Neuronal stem cell (in vitro differentiated cells): Measurements from ENCODE around the gene PRR14L. TPM values are rescaled to one million over a fixed set of nuclear protein-coding genes. Genes with fewer than 3 reads are reported as not detected.
A peak's percentile ranks its signal among the peaks of the same experiment; 100 is the strongest.
"Not testable (repeated sequence)": the region's sequence is repeated elsewhere in the genome, so short reads cannot be mapped to it uniquely, and the experiment has no call there.

Experiments
- DNase-seq: peaks from one replicate; pipeline ENCODE4 v3.0.0-alpha.2; 2013; ENCODE audit warnings: low spot score
- H2AFZ ChIP-seq: one replicate; pipeline ENCODE4 v1.6.1; 2013; ENCODE audit warnings: mild to moderate bottlenecking, low read length, inconsistent platforms
- H2AK5ac ChIP-seq: 2 replicates; pipeline ENCODE4 v1.6.1; 2013; ENCODE audit warnings: low read depth, mild to moderate bottlenecking, inconsistent platforms, low read length, moderate library complexity, mixed read lengths
- H2BK120ac ChIP-seq: 2 replicates; pipeline ENCODE4 v1.6.1; 2013; ENCODE audit warnings: low read depth, mild to moderate bottlenecking, inconsistent platforms, low read length, moderate library complexity, mixed read lengths
- H2BK12ac ChIP-seq: one replicate; pipeline ENCODE4 v1.6.1; 2013; ENCODE audit warnings: low read length, inconsistent platforms
- H2BK15ac ChIP-seq: 2 replicates; pipeline ENCODE4 v1.6.1; 2013; ENCODE audit warnings: mild to moderate bottlenecking, low read length, inconsistent platforms, mixed read lengths
- H2BK5ac ChIP-seq: one replicate; pipeline ENCODE4 v1.6.1; 2013; ENCODE audit warnings: inconsistent platforms, mild to moderate bottlenecking, low read length, moderate library complexity
- H3K14ac ChIP-seq: one replicate; pipeline ENCODE4 v1.6.1; 2013; ENCODE audit warnings: low read length, inconsistent platforms
- H3K18ac ChIP-seq: 2 replicates; pipeline ENCODE4 v1.6.1; 2013; ENCODE audit warnings: low read length, inconsistent platforms
- H3K23ac ChIP-seq: 2 replicates; pipeline ENCODE4 v1.6.1; 2013; ENCODE audit warnings: low read depth, mild to moderate bottlenecking, mixed read lengths, low read length, inconsistent platforms; ENCODE audit not compliant: poor library complexity
- H3K27ac ChIP-seq: replicated peaks from 3 replicates; pipeline ENCODE4 v1.5.1; 2013; ENCODE audit warnings: low read length, inconsistent platforms
- H3K27me3 ChIP-seq, 3 experiments: 2 replicates each; pipeline ENCODE4 v1.6.1; 2013; ENCODE audit warnings: low read length in 3 of 3, mild to moderate bottlenecking in 2 of 3, inconsistent platforms in 1 of 3, low read depth in 1 of 3, mixed read lengths in 1 of 3, moderate library complexity in 1 of 3; ENCODE audit not compliant: control insufficient read depth in 3 of 3, insufficient read depth in 3 of 3
- H3K36me3 ChIP-seq, 2 donors: replicated peaks in 1 of 2; 2 replicates each; pipeline ENCODE4 v1.6.1; 2013; ENCODE audit warnings: low read length in 2 of 2; ENCODE audit not compliant: control insufficient read depth in 2 of 2, insufficient read depth in 2 of 2
- H3K4ac ChIP-seq: 2 replicates; pipeline ENCODE4 v1.6.1; 2013; ENCODE audit warnings: inconsistent platforms, mild to moderate bottlenecking, low read length, moderate library complexity
- H3K4me1 ChIP-seq, 2 donors: 1 replicate in 1 of 2; 2 replicates in 1 of 2; pipeline ENCODE4 v1.6.1; 2013; ENCODE audit warnings: low read length in 2 of 2, low read depth in 1 of 2; ENCODE audit not compliant: control insufficient read depth in 2 of 2, insufficient read depth in 1 of 2
- H3K4me2 ChIP-seq: one replicate; pipeline ENCODE4 v1.6.1; 2013; ENCODE audit warnings: mild to moderate bottlenecking, low read length, inconsistent platforms; ENCODE audit not compliant: insufficient read depth, poor library complexity, severe bottlenecking
- H3K4me3 ChIP-seq, 2 donors: 2 replicates each; pipeline ENCODE4 v1.5.1; 2013; ENCODE audit warnings: low read length in 2 of 2, mild to moderate bottlenecking in 2 of 2, inconsistent platforms in 1 of 2, moderate library complexity in 1 of 2
- H3K79me1 ChIP-seq: one replicate; pipeline ENCODE4 v1.6.1; 2013; ENCODE audit warnings: low read depth, mild to moderate bottlenecking, inconsistent platforms, low read length, moderate library complexity
- H3K9ac ChIP-seq: one replicate; pipeline ENCODE4 v1.6.1; 2013; ENCODE audit warnings: mild to moderate bottlenecking, low read depth, low read length, inconsistent platforms; ENCODE audit not compliant: poor library complexity
- H3K9me3 ChIP-seq, 2 donors: replicated peaks in 1 of 2; 2 replicates each; pipeline versions ENCODE3 to v1.6.1; 2013; ENCODE audit warnings: low read length in 2 of 2, mild to moderate bottlenecking in 2 of 2, inconsistent platforms in 1 of 2, low read depth in 1 of 2, mixed read lengths in 1 of 2, moderate library complexity in 1 of 2; ENCODE audit not compliant: control insufficient read depth in 2 of 2, insufficient read depth in 1 of 2
- H4K8ac ChIP-seq: one replicate; pipeline ENCODE4 v1.6.1; 2013; ENCODE audit warnings: low read depth, mild to moderate bottlenecking, inconsistent platforms, low read length, moderate library complexity
- H4K91ac ChIP-seq: one replicate; pipeline ENCODE4 v1.6.1; 2013; ENCODE audit warnings: low read length, low read depth, mild to moderate bottlenecking, inconsistent platforms; ENCODE audit not compliant: poor library complexity
- WGBS, 2 donors: extraction: QIAGEN DNeasy Blood & Tissue Kit; methylation state at CpG; one replicate each; pipeline ENCODE4 v1.1.7; 2013; ENCODE audit warnings: missing lambda C conversion rate in 2 of 2, mixed read lengths in 1 of 2; ENCODE audit not compliant: insufficient read length in 2 of 2, insufficient replicate concordance in 1 of 2; ENCODE audit errors: extremely low coverage in 2 of 2; 5-methylcytosine and 5-hydroxymethylcytosine counted together
- polyA plus RNA-seq, 2 experiments: library from polyadenylated mRNA; stranded (reverse); fragments of 200-250 nt; gene quantifications; one replicate each; pipeline ENCODE4 v1.2.3, GENCODE V29; 2013

PRR14L gene
- 18.9 TPM for polyA plus RNA-seq (2013, experiment 1 of 2)
- polyA plus RNA-seq (2013, experiment 2 of 2): 20.6 TPM

GRCh38 chr22:31749636-31750364 is at the start of gene PRR14L:
Gene PRR14L (minus strand): TSS chr22:31750132. CDS start chr22:31738860, 11,272 bp downstream.
- Histone ChIP-seq H3K79me1 (no peaks in the 10 kb centered on the region), H3K9ac (peak within 1 kb of the TSS; percentile 90), H3K9me3 (no peaks in the 10 kb centered on the region), H2AFZ (peak within 1 kb of the TSS; percentile 91), H2BK15ac (peak within 1 kb of the TSS; percentile 38), H2AK5ac (no peak within 1 kb of the TSS), H2BK120ac (no peak within 1 kb of the TSS), H3K4me3 (peak within 1 kb of the TSS; percentile 82 to 96), H3K23ac (peak within 1 kb of the TSS; percentile 70), H4K91ac (no peak within 1 kb of the TSS), H3K36me3 (peaks cover 0 to 20% of the 10 kb centered on the region in 2 donors), H4K8ac (no peak within 1 kb of the TSS), H3K4me1 (peaks cover 9 to 21% of the 10 kb centered on the region in 2 donors), H3K18ac (peak within 1 kb of the TSS; percentile 86), H2BK5ac (peak within 1 kb of the TSS; percentile 1), H3K4me2 (peak within 1 kb of the TSS; percentile 55), H3K4ac (no peak within 1 kb of the TSS), H3K27me3 (no peaks in the 10 kb centered on the region), H3K27ac (peak within 1 kb of the TSS; percentile 94), H2BK12ac (no peak within 1 kb of the TSS), H3K14ac (no peak within 1 kb of the TSS)
- WGBS, 2 donors: no CpG with 5 or more reads among the region's 62 CpGs
- DNase-seq: peak; percentile 97

- no CpG with 5 or more reads among the region's 8 CpGs for WGBS, 2 donors
- not testable (repeated sequence) for H3K14ac ChIP-seq, H3K27ac ChIP-seq
These were observed 49.4 kb upstream of the PRR14L start for GRCh38 chr22:31799358-31799757.

GRCh38 chr22:31790240-31790639 is 40.3 kb upstream of the PRR14L start:
- Histone ChIP-seq H3K14ac (no peak overlapping the region), H2BK5ac (no peak overlapping the region), H3K4me2 (no peak overlapping the region), H2AK5ac (no peak overlapping the region), H3K18ac (no peak overlapping the region), H3K27me3 (no peaks in the 10 kb centered on the region), H3K9ac (no peak overlapping the region), H3K23ac (no peak overlapping the region), H2AFZ (no peak overlapping the region), H3K36me3 (peaks cover 0 to 78% of the 10 kb centered on the region in 2 donors), H2BK15ac (no peak overlapping the region), H2BK12ac (no peak overlapping the region), H3K27ac (no peak overlapping the region), H3K4ac (no peak overlapping the region), H3K4me1 (no peaks in the 10 kb centered on the region), H3K9me3 (no peaks in the 10 kb centered on the region), H3K4me3 (no peak overlapping the region), H3K79me1 (no peaks in the 10 kb centered on the region), H2BK120ac (no peak overlapping the region), H4K91ac (no peak overlapping the region), H4K8ac (no peak overlapping the region)
- no CpG with 5 or more reads among the region's 2 CpGs for WGBS, 2 donors
- no peak for DNase-seq

More at GRCh38 chr22:31799358-31799757, 49.4 kb upstream of the PRR14L start:
- not testable (repeated sequence) for H2BK120ac ChIP-seq, H3K4me3 ChIP-seq, H3K23ac ChIP-seq, H3K9me3 ChIP-seq, H3K18ac ChIP-seq, H2BK12ac ChIP-seq, H2BK15ac ChIP-seq, H3K4ac ChIP-seq, H2BK5ac ChIP-seq, H3K4me1 ChIP-seq, DNase-seq, H4K91ac ChIP-seq, H3K79me1 ChIP-seq, H3K4me2 ChIP-seq, H2AK5ac ChIP-seq, H2AFZ ChIP-seq, H3K27me3 ChIP-seq, H3K9ac ChIP-seq, H4K8ac ChIP-seq
- peaks cover 8 to 83% of the 10 kb centered on the region in 2 donors for H3K36me3 ChIP-seq

GRCh38 chr22:31789803-31790202 is 39.9 kb upstream of the PRR14L start:
- H3K4me3 ChIP-seq: no peak overlapping the region
- H3K36me3 ChIP-seq: peaks cover 0 to 79% of the 10 kb centered on the region in 2 donors
- no CpG with 5 or more reads among the region's 3 CpGs for WGBS, 2 donors
- no peaks in the 10 kb centered on the region for H3K79me1 ChIP-seq
- no peak overlapping the region for H3K23ac ChIP-seq
- no peak overlapping the region for H4K91ac ChIP-seq
- H3K4me1 ChIP-seq: no peaks in the 10 kb centered on the region
- H2BK15ac ChIP-seq: no peak overlapping the region
- no peak overlapping the region for H3K9ac ChIP-seq
- H2BK12ac ChIP-seq: no peak overlapping the region
- no peak overlapping the region for H3K14ac ChIP-seq
- DNase-seq: no peak
- H2AK5ac ChIP-seq: no peak overlapping the region
- no peak overlapping the region for H3K18ac ChIP-seq
- no peaks in the 10 kb centered on the region for H3K9me3 ChIP-seq
- H2BK120ac ChIP-seq: no peak overlapping the region
- H3K4ac ChIP-seq: no peak overlapping the region
- H3K4me2 ChIP-seq: no peak overlapping the region
- H3K27ac ChIP-seq: no peak overlapping the region
- no peak overlapping the region for H2AFZ ChIP-seq
- H4K8ac ChIP-seq: no peak overlapping the region
- H2BK5ac ChIP-seq: no peak overlapping the region
- no peaks in the 10 kb centered on the region for H3K27me3 ChIP-seq
